HG03095 (cell line): ENCODE data around the gene NPIPB8.
"Not testable (repeated sequence)": the region's sequence is repeated elsewhere in the genome, so short reads cannot be mapped to it uniquely, and the experiment has no call there.

ENCODE experiments used
- ATAC-seq: cut with Tn5 transposase; IDR thresholded peaks from one replicate; pipeline ENCODE4 v1.9.1; 2021; ENCODE audit warnings: moderate library complexity; ENCODE audit not compliant: unreplicated experiment

Gene NPIPB8

DNA sequence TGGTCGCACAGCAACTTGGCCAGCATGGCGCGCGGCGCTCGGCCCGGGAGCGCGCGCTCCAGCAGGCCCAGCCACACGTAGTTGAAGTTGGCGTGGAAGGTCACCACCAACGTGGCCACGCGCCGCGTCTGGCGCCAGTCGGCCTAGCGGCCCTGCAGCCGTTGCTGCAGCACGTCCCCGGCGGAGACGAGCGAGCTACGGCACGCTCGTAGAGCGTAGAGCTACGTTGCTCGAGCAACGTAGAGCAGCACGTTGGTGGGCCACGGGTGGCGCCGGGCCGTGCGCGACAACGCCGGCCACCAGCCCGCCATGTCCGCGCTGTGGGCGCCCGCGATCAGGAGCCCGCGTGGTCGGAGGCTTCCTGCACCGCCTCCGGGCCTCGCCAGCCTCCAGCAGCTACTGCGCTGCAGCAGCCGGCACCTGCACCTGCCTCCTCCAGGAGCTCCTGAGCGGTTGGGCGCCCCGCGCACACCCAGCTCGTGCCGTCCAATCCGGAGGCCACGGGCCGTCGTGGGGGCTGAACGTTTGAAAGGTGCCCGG lies 14.6 kb upstream of the NPIPB8 start:
- no peak for ATAC-seq

DNA sequence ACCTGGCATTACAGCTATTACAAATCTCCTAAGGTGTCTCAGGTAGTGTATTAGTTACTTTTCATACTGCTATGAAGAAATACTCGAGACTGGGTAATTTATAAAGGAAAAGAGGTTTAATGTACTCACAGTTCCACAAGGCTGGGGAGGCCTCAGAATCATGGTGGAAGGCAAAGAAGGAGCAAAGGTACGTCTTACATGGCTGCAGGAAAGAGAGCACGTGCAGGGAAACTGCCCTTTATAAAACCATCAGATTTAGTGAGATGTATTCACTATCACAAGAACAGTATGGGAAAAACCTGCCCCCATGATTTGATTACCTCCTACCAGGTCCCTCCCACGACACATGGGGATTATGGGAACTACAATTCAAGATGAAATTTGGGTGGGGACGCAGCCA lies 7.0 kb upstream of the NPIPB8 start:
- not testable (repeated sequence) for ATAC-seq

DNA sequence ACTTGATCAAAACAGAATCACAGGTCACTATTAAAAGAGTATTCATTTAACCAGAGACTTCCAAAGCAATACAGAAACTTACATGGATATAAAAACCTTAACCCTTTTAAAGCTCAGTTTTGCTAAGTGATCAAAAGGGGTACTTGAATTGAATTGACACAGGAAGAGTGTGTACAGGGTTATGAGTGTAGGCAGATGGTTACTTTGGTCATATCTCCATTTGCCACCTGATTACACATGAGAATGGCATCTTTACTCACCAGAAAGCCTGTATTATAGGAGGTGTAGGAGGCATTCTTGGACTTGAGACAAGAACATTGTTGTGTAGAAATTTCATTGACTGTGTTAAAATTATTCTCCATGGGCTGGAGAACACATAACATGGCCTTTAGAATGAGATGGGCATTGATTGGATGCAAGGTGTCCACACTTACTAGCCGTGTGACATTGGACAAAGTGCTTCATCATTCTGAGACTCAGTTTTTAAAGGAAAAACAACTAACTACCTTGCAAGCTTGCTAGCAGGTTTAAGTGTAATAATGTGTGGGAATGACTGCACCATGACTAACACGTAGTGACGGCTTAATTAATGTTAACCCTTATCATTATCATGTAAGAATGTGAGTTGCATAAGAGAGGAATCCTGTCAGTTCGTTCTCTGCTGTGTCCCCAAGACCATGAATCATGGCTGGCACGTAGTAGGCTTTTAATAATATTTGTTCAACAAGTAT lies 1.6 kb upstream of the NPIPB8 start:
- ATAC-seq = not testable (repeated sequence)

DNA sequence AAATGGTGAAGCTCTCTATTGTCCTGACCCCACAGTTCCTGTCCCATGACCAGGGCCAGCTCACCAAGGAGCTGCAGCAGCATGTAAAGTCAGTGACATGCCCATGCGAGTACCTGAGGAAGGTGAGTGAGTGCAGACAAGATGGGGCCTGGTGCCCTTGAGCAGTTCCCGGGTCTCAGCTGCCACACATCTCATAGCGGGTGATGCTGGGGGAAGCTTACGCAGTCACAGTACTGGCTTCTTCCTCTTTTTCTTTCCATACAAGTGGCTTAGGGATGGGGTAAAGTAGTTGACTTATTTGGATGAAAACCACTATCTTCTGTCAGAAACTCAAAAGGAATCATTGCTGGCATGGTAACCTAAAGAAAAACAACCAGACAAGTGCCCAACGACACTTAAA lies 494 bp downstream of the NPIPB8 start:
- ATAC-seq = not testable (repeated sequence)

DNA sequence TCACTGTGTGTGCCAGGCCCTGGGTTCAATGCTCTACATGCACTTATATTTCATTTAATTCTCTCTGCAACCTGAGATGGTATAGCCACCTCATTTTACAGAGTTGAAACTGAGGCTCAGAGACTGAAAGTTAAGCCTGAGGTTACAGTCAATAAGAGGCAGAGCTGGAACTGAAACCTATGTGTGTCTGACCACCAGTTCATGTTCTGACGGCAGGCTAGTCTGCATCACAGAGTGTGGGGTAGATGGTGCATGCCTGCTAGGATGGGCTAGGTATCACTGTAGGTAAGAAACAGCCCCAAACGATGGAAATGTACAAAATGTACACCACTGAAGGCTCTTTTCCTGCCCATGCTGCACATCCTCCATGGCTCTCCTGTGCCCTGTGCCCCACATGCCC lies 2.1 kb downstream of the NPIPB8 start:
- not testable (repeated sequence) for ATAC-seq

DNA sequence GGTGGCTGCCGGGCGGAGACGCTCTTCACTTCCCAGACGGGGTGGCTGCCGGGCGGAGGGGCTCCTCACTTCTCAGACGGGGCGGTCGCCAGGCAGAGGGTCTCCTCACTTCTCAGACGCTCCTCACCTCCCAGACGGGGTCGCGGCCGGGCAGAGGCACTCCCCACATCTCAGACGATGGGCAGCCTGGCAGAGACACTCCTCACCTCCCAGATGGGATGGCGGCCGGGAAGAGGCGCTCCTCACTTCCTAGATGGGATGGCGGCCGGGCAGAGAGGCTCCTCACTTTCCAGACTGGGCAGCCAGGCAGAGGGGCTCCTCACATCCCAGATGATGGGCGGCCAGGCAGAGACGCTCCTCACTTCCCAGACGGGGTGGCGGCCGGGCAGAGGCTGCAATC lies 28.4 kb downstream of the NPIPB8 start:
- not testable (repeated sequence) for ATAC-seq

DNA sequence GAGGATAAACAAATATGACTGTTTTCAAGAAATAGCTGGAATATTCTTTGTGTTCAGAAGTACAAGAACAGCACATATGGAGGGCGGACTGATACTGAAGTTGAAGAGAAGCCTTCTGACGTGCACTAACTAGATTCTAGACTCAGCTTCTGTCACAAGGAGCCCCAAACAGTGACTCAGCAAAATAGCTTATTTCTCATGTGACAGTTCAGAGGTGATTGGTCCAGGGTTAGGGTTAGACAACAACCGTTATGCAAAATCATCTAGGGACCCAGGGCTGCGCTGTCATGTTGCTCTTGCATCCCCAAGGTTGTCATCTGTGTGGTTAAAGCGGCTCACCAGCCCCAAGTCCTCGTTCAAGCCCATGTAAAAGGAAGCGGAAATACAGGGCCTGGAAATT lies 29.6 kb downstream of the NPIPB8 start:
- ATAC-seq = not testable (repeated sequence)

DNA sequence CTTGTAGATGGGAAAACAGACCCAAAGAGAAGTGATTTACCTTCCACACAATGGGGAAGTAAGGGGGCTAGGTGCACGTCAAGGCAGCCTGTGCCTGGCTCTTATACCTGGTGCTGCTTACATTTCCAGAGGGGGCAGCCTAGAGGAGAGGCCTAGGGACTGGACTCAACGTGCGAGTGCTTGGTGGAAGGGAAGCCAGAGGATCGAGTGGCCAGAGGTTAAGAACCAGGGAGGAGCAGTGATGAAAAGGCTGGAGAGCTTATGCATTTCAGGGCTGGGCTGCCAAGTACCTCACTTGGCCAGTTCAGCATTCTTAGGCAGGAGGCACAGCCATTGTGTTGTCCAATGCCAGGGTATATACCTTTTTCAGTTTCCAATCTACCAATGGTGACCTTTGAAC lies 30.3 kb downstream of the NPIPB8 start:
- not testable (repeated sequence) for ATAC-seq

DNA sequence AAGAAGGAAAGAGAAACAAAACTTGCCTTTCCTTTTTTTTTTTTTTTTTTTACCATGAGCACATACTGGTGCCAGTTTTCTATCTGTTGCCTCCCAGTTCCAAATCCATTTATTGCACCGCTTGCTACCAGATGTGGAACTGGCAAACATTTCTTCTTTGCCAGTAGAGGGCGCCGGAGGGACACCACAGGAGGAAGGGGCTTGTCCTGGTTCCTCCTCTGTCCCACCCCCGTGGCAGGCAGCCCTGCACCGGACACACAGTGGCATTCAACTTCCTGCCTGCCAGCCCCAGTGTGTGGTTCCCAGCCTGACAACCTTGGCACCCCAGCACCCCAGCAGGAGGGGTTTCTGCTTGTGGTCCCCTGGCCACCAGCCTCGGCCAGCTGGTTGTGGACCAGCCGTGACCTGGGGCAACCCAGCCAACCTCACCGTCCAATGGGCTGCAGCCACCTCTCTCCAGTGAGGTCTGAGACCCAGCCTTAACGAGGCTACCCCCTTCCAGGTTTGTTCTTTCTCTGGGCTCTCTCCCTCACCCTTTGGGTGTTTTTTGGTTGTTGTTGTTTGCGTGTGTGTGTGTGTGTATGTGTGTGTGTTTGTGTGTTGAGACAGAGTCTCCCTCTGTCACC lies 50.6 kb downstream of the NPIPB8 start:
- ATAC-seq = not testable (repeated sequence)

DNA sequence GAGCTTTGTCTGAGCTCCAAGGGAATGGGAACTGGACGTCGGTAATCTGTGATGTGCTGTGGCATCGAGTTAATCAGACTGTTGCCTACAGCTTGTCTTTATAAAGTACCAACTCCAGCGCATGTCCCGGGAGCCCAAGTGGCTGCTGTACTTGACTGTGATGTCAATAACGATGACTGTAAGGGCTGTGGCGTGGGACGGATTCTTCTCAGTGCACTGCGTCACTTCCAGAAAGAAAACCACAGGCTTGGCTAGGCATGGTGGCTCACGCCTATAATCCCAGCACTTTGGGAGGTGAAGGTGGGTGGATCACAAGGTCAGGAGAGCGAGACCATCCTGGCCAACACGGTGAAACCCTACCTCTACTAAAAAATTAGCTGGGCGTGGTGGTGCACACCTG lies 51.6 kb downstream of the NPIPB8 start:
- not testable (repeated sequence) for ATAC-seq

DNA sequence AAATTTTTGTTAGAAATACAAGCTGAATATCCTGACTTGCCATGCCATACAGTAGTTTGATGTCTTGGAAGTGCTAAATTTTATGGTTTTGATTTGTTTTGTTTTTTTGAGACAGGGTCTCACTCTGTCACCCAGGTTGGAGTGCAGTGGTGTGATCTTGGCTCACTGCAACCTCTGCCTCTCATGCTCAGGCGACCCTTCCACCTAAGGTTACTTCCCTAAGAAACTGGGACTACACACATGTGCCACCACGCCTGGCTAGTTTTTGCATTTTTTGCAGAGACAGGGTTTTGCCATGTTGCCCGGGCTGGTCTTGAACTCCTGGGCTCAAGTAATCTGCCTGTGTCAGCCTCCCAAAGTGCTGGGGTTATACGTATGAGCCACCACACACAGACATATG lies 53.9 kb downstream of the NPIPB8 start:
- ATAC-seq = not testable (repeated sequence)

DNA sequence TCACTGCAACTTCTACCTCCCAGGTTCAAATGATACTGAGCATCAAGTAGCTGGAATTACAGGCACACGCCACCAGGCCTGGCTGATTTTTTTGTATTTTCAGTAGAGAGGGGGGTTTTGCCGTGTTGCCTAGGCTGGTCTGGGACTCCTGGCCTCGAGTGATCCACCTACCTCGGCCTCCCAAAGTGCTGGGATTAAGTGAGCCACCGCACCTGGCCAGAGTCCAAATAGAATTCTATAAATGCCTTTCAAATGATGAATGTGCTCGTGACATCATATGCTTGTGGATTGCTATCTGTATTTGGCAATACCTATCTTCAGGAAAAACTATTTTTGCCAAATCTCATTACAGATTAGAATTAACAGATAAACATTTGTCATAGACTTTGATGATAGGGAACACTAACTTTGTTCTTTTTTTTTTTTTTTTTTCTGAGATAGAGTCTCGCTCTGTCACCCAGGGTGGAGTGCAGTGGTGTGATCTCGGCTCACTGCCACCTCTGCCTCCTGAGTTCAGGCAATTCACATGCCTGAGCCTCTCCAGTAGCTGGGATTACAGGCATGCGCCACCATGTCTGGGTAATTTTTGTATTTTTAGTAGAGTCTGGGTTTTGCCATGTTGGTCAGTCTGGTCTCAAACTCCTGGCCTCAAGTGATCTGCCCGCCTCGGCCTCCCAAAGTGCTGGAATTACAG lies 55.5 kb downstream of the NPIPB8 start:
- not testable (repeated sequence) for ATAC-seq

DNA sequence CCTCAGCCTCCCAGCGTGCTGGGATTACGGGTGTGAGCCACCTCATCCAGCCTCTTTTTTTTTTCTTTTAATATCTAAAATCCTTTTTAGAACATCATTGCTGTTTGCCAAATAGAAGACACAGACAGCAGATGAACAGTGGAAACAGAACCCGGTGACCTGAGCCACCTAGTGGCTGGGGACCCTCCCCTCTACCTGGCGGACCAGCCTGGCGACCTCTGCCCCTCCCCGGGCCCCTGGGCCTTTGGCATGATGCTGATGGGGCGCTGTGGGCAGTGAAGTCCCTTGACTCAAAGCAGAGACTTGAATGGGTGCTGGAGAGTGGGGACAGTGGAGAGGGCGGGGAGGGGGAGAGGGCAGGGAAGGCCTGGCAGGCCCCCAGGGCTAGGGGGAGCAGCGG lies 61.9 kb downstream of the NPIPB8 start:
- not testable (repeated sequence) for ATAC-seq

DNA sequence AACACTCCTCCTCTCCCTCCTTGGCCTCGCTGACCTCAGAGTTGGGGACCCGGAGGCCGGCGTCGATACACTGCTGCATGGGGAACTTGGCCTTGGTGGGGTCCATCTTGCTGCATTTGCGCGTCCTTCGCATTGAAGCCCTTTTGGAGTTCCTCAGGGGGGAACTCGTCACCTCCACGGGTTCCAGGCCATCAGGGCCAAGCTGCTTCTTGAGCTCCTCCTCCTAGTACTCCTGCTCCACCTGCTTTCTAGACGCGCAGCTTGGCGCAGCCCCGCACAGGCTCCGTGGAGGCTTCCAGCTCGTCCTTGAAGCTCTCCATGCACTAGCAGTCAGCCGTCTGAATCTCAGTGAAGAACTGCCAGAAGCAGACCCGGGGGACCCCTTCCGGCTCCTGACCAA lies 62.5 kb downstream of the NPIPB8 start:
- ATAC-seq = not testable (repeated sequence)

DNA sequence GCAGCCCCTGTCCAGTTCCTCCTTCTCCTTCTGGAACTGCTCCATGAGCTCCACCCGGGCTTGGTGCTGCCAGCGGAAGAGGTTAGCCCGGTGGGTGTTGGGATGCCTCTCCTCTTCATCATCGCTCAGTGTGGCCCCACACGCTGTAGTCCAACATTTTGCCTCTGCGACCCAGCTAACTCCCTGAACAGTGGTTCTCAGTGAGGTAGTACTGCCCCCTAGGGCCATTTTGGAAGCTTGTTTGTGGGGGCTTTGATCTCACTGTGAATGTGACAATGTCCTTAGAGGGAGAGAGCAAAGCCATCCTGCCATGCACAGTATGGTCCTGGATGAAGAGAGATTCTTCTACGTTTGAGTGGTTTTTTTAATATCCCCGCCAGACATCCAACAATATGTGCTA lies 63.5 kb downstream of the NPIPB8 start:
- ATAC-seq = not testable (repeated sequence)

DNA sequence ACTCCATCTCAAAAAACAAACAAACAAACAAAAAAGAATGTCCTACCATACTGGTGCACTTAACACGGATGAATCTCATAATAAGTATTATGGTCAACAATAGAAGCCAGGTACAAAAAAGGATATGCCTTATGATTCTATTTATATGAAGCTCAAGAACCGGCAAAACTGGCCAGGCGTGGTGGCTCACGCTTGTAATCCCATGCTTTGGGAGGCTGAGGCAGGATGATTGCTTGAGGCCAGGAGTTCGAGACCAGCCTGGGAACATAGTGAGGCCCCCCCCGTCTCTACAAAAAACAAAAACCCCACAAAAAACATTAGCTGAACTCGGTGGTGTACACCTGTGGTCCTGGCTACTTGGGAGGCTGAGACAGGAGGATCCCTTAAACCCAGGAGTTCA lies 66.4 kb downstream of the NPIPB8 start:
- ATAC-seq = not testable (repeated sequence)
